Fibroblast of mammary gland (primary cell): Measurements from ENCODE around the gene IL17REL.

ENCODE experiments used
- DNase-seq: peaks from one replicate; pipeline ENCODE4 v3.0.0-alpha.2; 2010; ENCODE audit warnings: low read depth
- H3K4me3 ChIP-seq: 2 replicates; pipeline ENCODE4 v1.5.1; 2011; ENCODE audit warnings: low read depth, mild to moderate bottlenecking, low read length, moderate library complexity; ENCODE audit not compliant: control insufficient read depth
- TF ChIP-seq, protein P1 (sequence below): conservative IDR thresholded peaks from 2 replicates; pipeline ENCODE4 v1.5.1; 2011; ENCODE audit warnings: low read depth, low read length, inconsistent platforms; ENCODE audit not compliant: control insufficient read depth, insufficient read depth

Gene IL17REL

DNA sequence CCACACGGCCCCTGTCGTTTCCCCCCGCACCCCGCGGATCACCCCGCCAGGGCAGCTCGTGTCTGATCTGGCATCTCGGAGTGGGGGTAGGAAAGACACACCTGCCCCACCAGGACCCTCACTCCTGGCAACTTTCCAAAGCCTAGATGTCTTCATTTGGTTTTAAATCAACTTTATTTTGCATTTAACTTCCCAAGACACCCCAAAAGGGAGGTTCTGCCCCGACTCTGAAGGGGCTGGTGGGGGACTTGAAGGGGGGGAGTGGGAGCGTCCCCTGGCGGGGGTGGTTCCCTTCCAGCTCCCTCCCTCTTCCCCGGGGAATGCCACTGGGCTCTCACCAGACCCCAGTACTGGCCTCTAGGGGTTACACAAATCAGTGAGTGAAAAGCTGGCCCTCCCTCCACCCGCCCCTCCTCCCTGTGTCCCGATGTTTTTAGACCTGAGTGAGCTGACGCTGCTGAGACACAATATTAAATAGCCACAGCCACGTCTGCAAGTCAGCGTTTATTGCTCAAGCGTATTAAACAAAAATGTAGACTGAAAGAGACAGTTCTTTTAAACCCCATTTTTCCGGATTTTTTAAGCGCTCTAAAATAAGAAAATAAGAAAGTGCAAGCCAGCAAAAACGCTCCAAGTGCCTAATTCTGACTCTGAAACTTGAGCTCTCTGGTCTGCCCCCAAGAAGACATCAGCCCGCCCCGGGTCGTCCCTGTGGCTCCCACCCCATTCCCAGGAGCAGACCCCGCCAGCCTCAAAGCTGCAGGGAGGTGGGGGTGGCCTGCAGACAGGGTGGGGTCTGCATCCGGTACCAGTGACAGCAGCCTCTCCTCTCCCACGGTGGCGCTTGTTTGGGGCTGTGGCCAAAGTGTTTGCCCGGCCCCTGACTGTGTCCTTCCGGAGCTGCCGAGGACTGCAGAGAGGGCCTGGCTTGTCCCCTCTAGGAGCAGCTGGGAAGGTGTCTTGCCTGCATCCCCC is 46.6 kb upstream of the IL17REL start:
- TF ChIP-seq, protein P1, sequence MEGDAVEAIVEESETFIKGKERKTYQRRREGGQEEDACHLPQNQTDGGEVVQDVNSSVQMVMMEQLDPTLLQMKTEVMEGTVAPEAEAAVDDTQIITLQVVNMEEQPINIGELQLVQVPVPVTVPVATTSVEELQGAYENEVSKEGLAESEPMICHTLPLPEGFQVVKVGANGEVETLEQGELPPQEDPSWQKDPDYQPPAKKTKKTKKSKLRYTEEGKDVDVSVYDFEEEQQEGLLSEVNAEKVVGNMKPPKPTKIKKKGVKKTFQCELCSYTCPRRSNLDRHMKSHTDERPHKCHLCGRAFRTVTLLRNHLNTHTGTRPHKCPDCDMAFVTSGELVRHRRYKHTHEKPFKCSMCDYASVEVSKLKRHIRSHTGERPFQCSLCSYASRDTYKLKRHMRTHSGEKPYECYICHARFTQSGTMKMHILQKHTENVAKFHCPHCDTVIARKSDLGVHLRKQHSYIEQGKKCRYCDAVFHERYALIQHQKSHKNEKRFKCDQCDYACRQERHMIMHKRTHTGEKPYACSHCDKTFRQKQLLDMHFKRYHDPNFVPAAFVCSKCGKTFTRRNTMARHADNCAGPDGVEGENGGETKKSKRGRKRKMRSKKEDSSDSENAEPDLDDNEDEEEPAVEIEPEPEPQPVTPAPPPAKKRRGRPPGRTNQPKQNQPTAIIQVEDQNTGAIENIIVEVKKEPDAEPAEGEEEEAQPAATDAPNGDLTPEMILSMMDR = no peak
- peak; percentile 19 for DNase-seq
- no peak overlapping the region for H3K4me3 ChIP-seq

DNA sequence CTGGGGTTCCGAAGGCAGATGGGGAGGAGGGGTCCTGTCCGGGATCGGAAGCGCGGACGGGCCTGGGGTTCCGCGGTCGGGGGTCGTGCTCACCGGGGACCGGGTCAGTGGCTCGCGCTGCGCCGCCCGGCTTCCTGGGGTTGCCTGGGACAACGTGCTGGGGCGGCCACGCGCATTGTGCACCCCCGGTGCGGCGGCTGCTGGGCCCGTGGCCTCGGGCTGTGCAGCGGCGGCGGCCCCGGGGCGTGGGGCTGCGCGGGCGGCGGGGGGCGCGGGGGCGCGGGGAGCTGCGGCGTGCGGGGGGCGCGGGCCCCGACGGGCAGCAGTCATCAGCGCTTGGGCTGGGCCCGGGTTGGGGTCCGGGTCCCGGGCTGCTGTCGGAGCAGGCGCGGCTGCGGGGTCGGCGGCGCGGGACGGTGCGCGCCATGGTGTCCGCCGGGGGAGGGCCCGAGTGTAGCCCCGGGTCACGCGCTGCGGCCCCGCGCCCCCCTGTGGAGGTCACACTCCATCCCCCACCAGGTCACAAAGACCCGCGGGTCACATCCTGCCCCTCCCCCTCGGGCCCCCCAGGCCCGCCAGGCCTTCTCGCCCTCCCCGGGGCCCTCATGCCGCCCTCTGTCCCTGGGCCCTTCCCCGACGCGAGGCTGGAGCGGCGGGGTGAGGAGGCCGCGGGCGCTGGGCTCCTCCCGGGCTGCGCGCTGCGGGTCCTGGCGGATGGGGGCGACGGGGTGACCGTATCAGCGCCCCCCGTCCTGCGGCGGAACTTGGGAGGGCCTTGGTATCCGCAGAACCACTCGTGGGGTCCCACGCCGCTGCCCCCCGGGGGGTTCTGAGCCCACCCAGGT is 45.7 kb upstream of the IL17REL start, which contains the start of gene TTLL8:
TTLL8 (minus strand) TSS at position 238 of the 845 bp plus-strand sequence.
- TF ChIP-seq, protein P1 = no peak
- no peak for DNase-seq
- no peak within 1 kb of the TSS for H3K4me3 ChIP-seq

DNA sequence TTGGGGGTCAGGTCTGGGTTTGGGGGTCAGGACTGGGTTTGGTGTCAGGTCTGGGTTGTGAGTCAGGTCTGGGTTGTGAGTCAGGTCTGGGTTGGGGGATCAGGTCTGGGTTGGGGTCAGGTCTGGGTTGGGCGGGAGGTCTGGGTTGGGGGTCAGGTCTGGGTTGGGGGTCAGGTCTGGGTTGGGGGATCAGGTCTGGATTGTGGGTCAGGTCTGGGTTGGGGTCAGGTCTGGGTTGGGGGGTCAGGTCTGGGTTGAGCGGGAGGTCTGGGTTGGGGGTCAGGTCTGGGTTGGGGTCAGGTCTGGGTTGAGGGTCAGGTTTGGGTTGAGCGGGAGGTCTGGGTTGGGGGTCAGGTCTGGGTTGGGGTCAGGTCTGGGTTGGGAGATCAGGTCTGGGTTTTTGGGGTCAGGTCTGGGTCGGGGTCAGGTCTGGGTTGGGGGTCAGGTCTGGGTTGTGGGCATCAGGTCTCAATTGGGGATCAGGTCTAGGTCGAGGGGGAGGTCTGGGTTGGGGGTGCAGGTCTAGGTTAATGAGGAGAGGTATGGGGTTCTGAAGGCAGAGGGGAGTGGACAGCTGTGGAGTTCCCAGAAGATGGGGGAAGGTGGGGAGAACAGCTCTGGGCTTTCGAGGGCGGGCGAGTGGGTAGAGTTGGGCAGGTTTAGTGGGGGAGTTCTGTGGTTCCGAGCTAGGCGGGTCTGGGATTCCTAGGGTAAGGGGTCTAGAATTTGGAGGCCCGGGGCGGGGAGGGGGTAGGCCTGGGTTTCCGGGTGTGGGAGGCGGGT is 44.9 kb upstream of the IL17REL start:
- DNase-seq = no peak
- TF ChIP-seq, protein P1 = no peak
- H3K4me3 ChIP-seq = no peak overlapping the region

DNA sequence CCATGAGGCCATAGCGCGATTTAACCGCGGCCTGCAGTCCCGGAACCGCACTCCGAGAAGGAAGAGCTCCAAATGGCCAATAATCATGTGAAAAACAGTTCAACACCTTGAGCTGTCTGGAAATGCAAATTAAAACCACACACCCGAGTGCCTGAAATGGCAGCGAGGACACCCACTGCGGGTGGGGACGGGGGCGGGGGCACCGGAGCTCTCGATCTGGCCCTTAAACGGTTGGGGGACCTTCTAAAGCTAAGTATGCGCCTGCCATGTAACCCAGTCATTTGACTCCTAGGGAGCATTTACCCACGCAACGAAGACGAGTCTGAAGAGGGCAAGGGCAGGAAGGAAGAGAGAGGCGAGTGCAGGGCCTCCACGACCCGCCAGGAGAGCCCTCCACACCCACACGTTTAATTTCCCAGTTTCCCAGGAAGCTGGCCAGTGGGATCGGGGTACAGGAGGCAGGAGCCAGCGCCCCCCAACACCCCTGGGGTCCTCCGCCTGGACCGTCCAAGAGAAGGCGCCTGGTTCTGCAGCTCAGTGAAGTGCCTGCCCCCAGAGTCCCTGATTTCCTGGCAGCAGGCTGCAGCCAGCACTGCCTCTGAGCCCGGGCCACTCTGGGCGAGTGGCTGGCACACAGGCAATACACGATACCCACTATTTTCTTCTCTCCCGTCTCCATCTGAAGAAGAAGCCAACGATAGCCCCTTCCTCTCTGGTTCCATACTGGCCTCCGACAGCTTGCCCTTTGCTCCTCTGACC is 43.8 kb upstream of the IL17REL start:
- DNase-seq = no peak
- TF ChIP-seq, protein P1 = no peak
- no peak overlapping the region for H3K4me3 ChIP-seq

DNA sequence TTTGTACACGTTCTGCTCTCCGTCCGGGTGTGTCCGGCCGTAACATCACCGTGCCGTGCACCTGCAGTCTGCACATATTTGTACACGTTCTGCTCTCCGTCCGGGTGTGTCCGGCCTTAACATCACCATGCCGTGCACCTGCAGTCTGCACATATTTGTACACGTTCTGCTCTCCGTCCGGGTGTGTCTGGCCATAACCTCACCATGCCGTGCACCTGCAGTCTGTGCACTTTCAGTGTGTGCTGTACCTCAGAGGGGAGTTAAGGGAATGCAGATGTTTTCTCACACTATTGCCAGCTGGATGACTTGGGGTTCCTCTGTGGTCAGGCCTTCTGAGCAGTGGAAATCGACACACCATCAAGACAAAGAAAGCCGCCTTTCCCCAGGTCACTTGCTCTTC is 41.3 kb upstream of the IL17REL start:
- H3K4me3 ChIP-seq = no peak overlapping the region
- DNase-seq = no peak
- TF ChIP-seq, protein P1 = no peak

DNA sequence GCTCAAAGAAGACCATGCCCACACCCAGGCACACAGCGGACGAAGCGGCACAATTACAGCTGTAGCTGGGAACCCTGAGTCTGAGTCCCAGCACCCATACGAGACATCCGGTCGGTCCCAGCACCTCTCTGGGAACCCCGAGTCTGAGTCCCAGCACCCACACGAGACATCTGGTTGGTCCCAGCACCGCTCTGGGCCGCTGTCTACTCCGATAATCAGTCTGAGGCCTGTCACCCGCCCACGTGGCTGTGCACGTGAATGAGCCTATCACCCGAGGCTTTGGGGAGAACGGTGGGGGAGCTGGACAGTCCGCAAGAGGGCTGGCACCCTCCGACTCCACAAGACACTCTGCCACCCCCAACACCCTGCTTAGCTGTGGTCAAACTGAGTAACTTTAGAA is 39.4 kb upstream of the IL17REL start:
- DNase-seq = no peak
- TF ChIP-seq, protein P1 = no peak
- no peak overlapping the region for H3K4me3 ChIP-seq
